HG02759 (cell line): ENCODE measurements around the gene OR8K1.

Experiments
- ATAC-seq: cut with Tn5 transposase; IDR thresholded peaks from one replicate; pipeline ENCODE4 v1.9.1; 2021; ENCODE audit warnings: mild to moderate bottlenecking, moderate library complexity; ENCODE audit not compliant: unreplicated experiment

Gene OR8K1

DNA sequence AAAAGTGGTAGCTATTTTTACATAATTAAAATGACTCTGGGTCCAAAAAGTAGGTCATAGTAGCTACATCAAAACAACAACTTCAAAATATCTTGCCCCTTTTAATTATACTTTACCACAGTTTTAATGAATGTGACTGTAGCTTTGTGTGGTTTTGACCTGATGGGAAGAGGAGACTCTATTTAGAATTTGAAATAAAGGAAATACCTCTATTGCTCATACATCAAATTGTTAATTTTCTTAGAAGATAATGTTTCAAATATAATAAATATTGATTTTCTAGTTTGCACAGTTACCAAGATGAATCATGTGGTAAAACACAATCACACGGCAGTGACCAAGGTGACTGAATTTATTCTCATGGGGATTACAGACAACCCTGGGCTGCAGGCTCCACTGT is at the start of gene OR8K1:
Gene OR8K1, plus strand, starts transcription at position 301 of the 400 bp plus-strand sequence. Its CDS starts 0 bp downstream, at position 301.
- ATAC-seq: no peak

DNA sequence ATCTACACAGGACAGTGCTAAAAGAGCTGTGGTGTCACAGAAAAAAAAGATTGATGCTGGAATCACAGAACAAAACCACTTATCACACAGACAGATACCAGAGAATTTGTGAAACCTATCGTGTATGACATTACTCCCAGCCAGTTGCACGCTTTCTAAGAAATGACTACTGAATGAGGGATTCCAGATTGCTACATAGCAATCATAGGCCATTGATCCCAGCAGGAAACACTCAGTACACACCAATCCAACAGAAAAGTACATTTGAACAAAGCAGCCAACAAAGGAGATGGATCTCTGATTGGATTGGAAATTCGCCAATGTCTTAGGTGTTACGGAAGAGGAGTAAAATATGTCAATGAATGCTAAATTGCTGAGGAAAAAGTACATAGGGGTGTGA is 48.9 kb upstream of the OR8K1 start:
- no peak for ATAC-seq

DNA sequence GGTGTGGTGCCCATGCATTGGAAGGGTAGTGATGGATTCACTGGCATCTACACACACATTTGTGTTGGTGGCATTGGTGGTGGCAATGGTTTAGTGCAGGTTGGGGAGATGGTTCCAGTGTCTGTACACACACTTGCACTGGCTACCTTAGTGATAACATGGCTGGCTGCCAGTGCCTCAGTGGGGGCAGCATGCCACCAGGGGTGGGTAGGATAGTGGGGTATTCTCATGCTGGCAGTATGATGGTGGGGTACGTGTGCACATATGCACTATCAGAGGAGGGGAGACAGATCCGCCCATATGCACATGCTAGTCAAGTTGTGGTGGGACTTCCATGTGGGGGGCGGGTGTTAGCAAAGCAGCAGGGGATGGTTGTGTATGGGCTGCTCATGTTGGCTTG is 38.0 kb upstream of the OR8K1 start:
- no peak for ATAC-seq

DNA sequence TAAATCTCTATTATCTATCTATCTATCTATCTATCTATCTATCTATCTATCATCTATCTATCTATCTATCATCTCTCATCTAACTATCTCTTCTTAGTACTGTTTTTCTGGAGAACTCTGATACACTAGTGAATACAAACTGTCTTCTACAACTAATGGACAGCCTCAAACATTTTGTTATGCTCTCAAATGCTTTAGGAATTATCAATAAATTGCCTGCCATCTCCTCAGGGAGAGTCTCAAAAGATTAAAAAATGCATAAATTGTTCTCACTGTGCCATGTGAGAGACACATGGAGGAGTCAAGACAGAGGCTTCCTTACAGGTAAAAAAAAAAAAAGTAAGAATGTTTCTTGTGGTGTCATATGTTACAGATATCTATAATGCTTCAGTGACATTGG is 31.0 kb upstream of the OR8K1 start, which contains the start of gene OR8K3:
Gene OR8K3, plus strand, starts transcription at position 301 of the 400 bp plus-strand sequence. CDS start 3,163 bp downstream, outside the sequence.
- no peak for ATAC-seq

DNA sequence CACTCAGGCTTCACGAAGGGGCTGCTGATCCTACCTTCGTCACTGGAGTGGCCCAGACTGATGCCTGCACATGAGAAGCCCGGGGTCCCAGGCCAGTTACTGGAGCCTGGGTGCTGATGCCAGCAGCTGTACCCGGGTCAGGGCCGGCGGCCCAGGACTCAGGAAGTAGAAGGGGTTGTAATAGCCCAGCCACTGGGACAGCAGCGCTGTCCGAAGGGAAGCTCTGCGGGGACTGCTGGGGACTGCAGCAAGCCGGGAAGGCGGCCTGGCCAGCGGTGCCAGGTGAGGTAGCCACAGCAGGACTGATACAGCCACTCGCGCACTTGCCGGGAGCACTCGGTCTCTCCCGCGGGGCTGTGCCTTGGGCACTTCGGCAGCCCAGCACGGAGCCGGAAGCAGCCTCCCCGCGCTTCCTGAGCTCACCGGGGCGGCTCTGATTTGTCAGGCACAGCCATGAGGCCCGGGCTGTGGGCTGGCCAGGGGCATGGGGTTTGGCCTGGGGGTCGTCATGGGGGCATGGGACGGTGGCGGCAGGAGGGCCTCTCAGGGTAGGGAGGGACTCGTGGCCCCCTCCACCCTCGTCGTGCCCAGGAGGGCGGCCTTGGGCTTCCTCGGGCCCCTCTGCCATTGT is 13.9 kb upstream of the OR8K1 start:
- no peak for ATAC-seq

DNA sequence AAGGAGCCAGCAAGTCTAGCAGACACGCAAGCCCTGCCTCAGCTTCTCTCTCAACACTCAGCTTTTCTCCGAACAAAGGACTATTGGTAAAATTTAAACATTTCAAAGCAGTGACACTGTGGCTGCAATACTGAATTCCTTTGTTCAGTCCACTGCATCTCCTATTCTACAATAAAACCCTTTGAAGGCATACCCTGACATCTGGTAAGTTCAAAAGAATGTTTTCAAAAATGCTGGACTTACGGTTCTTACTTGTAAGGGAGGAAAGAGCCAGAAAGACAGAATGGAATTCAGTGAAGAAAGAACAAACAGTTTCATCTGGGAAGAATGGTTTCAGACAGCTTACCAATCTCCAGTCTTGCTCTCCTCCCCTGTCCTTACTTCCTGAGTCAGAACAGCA is 12.7 kb upstream of the OR8K1 start:
- ATAC-seq: no peak

DNA sequence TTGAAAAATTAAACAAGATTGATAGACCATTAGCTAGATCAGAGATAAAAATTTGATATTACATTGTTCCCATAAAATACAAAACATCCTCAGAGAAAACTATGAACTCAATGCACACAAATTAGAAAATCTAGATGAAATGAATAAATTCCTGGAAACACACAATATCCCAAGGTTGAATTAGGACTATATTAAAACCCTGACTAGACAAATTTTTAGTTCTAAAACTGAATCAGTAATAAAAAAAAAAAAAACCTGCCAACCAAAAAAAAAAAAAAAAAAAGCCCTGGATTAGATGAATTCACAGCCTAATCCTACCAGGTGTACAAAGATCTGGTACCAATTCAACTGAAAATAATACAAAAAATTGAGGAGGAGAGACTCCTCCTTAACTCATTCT is 5.5 kb upstream of the OR8K1 start:
- ATAC-seq: no peak

DNA sequence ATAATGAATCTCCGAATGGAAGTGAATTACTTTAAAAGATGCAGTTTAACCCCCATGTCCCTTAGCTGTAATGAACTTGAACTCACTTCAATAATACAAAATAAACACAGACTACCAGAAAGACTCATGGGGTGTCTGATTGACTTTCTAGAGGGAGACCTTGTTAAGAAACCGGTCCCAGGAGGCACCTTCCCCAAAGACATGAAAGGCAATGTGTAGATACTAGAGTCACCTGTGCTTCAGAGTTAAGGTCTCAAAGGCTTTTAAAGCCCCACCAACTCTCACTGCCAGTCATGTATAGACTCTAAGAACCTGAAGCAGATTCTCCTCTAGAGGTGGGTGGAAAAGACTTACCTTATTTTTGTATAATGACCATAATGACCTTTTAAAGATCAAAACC is 8.2 kb downstream of the OR8K1 start, which contains the start of gene OR8J1:
Gene OR8J1, plus strand, starts transcription at position 301 of the 400 bp plus-strand sequence. CDS start 5,956 bp downstream, outside the sequence.
- ATAC-seq: no peak

DNA sequence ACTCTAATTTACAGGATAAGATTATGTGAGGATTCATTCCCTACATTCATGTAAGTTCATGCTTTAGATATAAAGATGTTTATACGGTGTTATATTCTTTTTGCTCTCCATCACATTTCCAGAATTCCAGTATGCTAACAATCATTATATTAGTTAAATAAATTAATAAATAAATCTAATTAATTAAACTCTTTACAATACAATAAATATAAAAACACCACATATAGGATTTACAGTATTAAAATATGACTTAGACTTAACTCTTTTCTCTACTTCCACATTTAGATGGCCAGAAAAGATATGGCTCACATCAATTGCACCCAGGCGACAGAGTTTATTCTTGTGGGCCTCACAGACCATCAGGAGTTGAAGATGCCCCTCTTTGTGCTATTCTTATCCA is 29.5 kb downstream of the OR8K1 start, which contains the start of gene OR8U1:
Gene OR8U1, plus strand, starts transcription at position 301 of the 400 bp plus-strand sequence. Its CDS starts 0 bp downstream, at position 301.
- ATAC-seq: no peak

DNA sequence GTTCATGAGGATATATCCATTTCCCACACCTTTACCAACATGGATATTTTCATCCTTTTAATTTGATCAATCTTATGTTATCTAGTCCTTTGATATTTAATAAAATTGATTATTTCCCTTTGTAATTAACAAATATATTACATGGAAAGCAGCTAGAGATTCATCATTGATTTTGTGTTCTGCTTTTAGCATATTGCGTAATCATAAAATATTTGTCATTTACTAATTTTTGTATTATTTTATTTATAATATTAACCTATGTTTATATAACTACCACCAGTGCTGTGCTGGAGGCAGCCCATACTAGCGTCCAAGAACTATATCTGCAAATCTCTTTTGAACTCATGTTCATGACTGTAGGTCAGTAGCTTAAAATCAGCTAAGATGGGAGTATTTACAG is 34.3 kb downstream of the OR8K1 start:
- ATAC-seq: no peak

DNA sequence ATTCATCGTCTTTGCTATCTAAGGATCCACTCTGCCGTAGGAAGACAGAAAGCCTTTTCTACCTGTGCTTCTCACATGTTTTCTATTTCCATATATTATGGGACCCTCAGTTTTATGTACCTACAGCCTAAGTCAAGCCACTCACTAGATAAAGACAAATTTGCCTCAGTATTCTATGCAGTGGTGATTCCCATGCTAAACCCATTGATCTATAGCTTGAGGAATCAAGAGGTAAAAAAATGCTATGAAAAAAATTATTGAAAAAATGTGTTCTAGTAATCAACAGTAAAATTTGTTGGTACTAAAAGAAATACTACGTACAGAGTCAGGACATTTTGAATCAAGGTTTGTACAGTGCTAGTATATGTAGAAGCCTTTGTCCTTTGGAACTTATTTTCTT is 48.5 kb downstream of the OR8K1 start:
- no peak for ATAC-seq

DNA sequence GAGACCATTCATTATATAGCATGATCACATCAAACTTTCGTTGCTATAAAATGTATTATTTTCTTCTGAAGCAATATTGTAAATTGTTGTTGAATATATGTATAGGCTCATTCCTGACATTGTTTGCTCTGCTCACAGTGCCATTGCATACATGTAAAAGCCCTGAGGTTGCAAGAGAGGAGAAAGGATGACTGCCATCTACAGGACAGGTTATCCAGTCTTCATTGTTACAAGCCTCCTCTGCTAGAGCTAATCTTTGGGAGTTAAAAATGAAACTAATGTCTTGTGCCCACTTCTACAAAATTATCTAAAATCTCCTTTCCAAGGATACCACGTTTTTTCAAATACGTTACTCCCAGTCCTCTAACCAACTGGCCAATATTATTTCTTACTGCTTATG is 50.2 kb downstream of the OR8K1 start:
- no peak for ATAC-seq
